Activated naive CD4-positive, alpha-beta T cell treated with anti-CD3 and anti-CD28 coated beads, Interleukin-2, amount 50 U/mL, for 24 hours (primary cell): ENCODE results near the gene RAB8B.

ENCODE experiments used
- H3K27ac Mint-ChIP-seq: one replicate; pipeline ENCODE4 v1.8.0; 2021; ENCODE audit warnings: mild to moderate bottlenecking, mixed read lengths
- H3K27me3 Mint-ChIP-seq: one replicate; pipeline ENCODE4 v1.8.0; 2021; ENCODE audit warnings: mixed read lengths
- H3K36me3 Mint-ChIP-seq: one replicate; pipeline ENCODE4 v1.8.0; 2021; ENCODE audit warnings: mixed read lengths
- H3K4me1 Mint-ChIP-seq: one replicate; pipeline ENCODE4 v1.8.0; 2021; ENCODE audit warnings: mixed read lengths
- H3K4me3 Mint-ChIP-seq: one replicate; pipeline ENCODE4 v1.8.0; 2021; ENCODE audit warnings: mild to moderate bottlenecking, mixed read lengths
- H3K9me3 Mint-ChIP-seq: one replicate; pipeline ENCODE4 v1.8.0; 2021; ENCODE audit warnings: mixed read lengths

RAB8B gene

GRCh38 chr15:63212050-63213004 lies 22.9 kb downstream of the RAB8B start:
- Mint-ChIP-seq H3K36me3 (peaks cover 34% of the 10 kb centered on the region), H3K4me1 (peaks cover 89% of the 10 kb centered on the region)

DNA sequence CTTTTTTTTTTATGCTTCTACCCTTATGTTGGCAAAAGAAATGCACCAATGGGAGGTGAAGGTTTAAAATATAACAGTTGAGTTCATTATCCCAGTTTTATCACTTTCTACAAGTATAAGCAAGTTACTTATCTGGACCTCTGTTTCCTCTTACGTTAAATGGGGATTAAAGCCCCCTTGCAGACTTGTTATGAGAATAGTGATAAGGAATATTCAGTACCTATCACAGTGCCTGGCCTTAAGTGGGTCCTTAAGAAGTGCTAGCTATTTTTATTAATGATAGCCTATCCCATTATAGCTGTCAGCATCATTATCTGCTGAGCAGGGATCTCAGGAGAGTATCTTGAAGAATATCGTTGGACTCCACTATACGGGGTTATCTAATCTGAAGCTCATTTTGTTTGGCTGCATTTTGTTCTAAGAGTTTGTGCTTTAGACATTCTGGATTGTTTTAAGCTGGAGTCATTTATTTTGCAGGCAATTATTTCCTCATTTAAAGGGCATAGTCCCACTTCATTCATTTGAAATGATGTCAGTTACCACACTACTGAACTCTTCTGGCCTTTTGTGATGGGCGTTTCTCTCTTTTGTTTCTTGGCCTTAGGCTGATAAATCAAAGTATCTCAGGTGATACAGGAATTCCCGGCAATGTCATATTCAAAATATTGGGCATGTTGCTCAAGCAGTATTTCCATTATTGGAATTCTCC lies 28.8 kb downstream of the RAB8B start:
- peak overlapping the region; percentile 42 for H3K4me3 Mint-ChIP-seq
- H3K9me3 Mint-ChIP-seq: no peaks in the 10 kb centered on the region
- H3K27me3 Mint-ChIP-seq: no peaks in the 10 kb centered on the region
- H3K27ac Mint-ChIP-seq: peak overlapping the region; percentile 84
- peaks cover 31% of the 10 kb centered on the region for H3K36me3 Mint-ChIP-seq
- H3K4me1 Mint-ChIP-seq: peaks cover 83% of the 10 kb centered on the region

More at GRCh38 chr15:63212050-63213004, 22.9 kb downstream of the RAB8B start:
- H3K27ac Mint-ChIP-seq: peak overlapping the region; percentile 99
- peak overlapping the region; percentile 79 for H3K4me3 Mint-ChIP-seq
- H3K27me3 Mint-ChIP-seq: no peaks in the 10 kb centered on the region
- H3K9me3 Mint-ChIP-seq: peaks cover 7% of the 10 kb centered on the region

DNA sequence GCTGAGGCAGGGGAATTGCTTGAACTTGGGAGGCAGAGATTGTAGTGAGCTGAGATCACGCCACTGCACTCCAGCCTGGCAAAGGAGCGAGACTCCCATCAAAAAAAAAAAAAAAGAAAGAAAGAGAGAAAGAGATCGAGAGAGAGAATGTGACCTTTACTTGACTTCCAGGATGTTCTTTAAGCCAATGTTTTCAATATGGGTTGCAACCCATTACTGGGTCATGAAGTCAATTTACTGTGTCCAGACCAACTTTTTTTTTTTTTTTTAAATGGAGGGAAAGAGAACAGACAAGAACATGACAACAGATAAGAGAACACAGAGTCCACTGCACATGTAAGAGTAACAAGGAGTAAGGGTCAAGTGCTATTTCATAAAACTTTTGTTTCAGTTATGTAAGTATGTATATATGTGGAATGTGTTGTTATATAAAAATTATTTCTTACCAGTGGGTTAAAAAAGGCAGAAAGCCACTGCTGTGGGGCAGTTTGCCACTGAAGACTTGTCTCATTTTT lies 29.8 kb downstream of the RAB8B start:
- H3K36me3 Mint-ChIP-seq: peaks cover 34% of the 10 kb centered on the region
- H3K27me3 Mint-ChIP-seq: no peaks in the 10 kb centered on the region
- peak overlapping the region; percentile 65 for H3K27ac Mint-ChIP-seq
- H3K4me1 Mint-ChIP-seq: peaks cover 80% of the 10 kb centered on the region
- peak overlapping the region; percentile 7 for H3K4me3 Mint-ChIP-seq
- no peaks in the 10 kb centered on the region for H3K9me3 Mint-ChIP-seq

DNA sequence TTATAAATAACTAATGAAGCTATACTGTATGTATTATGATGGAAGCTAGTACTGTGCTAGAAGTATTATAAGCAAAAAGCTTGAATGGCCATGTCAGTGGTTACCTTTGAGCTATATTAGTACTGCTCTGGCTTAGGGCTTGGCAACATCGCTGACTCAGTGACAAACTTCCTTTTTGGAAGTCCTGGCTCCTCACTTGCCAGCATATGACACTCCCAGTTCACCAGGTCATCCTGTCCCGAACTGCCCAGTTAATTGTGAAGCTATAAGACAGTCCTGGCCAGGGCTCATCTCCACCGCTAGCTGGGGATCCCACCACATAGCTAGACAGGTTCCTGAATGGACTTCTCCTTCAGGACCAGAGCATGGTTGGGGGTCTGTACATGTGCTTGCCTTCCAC lies 31.9 kb downstream of the RAB8B start:
- Mint-ChIP-seq H3K36me3 (peaks cover 34% of the 10 kb centered on the region), H3K27ac (peak overlapping the region; percentile 94), H3K27me3 (no peaks in the 10 kb centered on the region), H3K9me3 (no peaks in the 10 kb centered on the region), H3K4me1 (peaks cover 87% of the 10 kb centered on the region), H3K4me3 (no peak overlapping the region)

DNA sequence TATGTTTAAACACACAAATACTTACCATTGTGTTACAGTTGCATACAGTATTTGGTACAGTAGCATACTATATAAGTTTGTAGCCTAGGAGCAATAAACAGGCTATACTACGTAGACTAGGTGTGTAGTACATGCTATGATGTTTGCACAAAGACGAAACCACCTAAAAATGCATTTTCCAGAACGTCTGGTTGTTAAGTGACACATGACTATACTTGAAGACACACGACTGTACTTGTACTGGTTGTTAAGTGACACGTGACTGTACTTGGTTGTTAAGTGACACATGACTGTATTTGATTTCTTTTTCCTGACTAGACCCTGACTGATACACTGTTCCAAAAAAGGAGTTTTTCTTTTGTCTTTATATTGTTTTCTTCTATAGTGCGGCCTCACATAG lies 34.1 kb downstream of the RAB8B start:
- peaks cover 32% of the 10 kb centered on the region for H3K36me3 Mint-ChIP-seq
- H3K27me3 Mint-ChIP-seq: no peaks in the 10 kb centered on the region
- peaks cover 88% of the 10 kb centered on the region for H3K4me1 Mint-ChIP-seq

DNA sequence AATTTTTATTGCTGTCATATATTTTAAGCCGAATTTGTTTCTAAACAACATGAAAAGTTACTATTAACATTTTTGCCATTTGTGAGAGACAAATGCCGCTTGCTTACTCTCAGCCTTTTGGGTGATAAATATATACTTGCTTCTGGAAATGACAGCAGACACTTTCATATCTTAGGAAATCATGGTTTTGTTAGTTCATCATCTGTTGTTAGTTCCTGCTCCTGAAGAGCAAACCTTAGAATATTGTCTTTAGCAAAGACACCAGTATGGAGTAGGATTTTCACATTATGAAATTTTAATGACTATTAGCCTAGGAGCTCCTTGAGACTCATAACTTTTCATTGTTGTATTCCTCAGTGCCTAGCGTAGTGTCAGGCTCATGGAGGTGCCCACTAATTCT lies 36.0 kb downstream of the RAB8B start:
- no peak overlapping the region for H3K4me3 Mint-ChIP-seq
- H3K27me3 Mint-ChIP-seq: no peaks in the 10 kb centered on the region
- no peak overlapping the region for H3K27ac Mint-ChIP-seq
- no peaks in the 10 kb centered on the region for H3K9me3 Mint-ChIP-seq
- H3K36me3 Mint-ChIP-seq: peaks cover 27% of the 10 kb centered on the region
- H3K4me1 Mint-ChIP-seq: peaks cover 86% of the 10 kb centered on the region

More for the DNA sequence above, 34.1 kb downstream of the RAB8B start:
- Mint-ChIP-seq H3K4me3 (no peak overlapping the region), H3K9me3 (no peaks in the 10 kb centered on the region), H3K27ac (no peak overlapping the region)

- H3K4me1 Mint-ChIP-seq: peaks cover 84% of the 10 kb centered on the region
- no peaks in the 10 kb centered on the region for H3K27me3 Mint-ChIP-seq
- no peaks in the 10 kb centered on the region for H3K9me3 Mint-ChIP-seq
- peaks cover 22% of the 10 kb centered on the region for H3K36me3 Mint-ChIP-seq
- peak overlapping the region; percentile 56 for H3K4me3 Mint-ChIP-seq
- peak overlapping the region; percentile 32 for H3K27ac Mint-ChIP-seq
Measured at GRCh38 chr15:63226155-63226883, 36.9 kb downstream of the RAB8B start.

DNA sequence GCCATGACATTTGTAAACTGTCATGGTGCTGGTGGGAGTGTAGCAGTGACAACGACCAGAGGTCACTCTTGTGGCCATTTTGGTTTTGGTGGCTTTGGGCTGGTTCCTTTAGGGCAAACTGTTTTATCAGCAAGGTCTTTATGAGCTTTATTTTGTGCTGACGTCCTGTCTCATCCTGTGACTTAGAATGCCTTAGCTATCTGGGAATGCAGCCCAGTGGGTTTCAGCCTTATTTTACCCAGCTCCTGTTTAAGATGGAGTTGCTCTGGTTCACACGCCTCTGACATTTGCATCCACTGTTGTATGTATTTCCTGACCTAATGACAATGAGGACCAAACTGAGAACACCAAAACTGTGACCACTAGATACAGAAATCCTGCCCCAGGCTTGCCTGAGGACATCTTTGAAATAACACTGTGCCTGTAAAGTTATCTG lies 37.6 kb downstream of the RAB8B start:
- H3K36me3 Mint-ChIP-seq: peaks cover 22% of the 10 kb centered on the region
- H3K4me3 Mint-ChIP-seq: no peak overlapping the region
- no peaks in the 10 kb centered on the region for H3K9me3 Mint-ChIP-seq
- peak overlapping the region; percentile 73 for H3K27ac Mint-ChIP-seq
- no peaks in the 10 kb centered on the region for H3K27me3 Mint-ChIP-seq
- H3K4me1 Mint-ChIP-seq: peaks cover 84% of the 10 kb centered on the region

GRCh38 chr15:63227689-63228088 lies 38.3 kb downstream of the RAB8B start:
- Mint-ChIP-seq H3K36me3 (peaks cover 18% of the 10 kb centered on the region), H3K9me3 (no peaks in the 10 kb centered on the region)

GRCh38 chr15:63231206-63231605 lies 41.8 kb downstream of the RAB8B start:
- Mint-ChIP-seq H3K27me3 (no peaks in the 10 kb centered on the region), H3K4me3 (no peak overlapping the region), H3K36me3 (peaks cover 19% of the 10 kb centered on the region), H3K4me1 (peaks cover 85% of the 10 kb centered on the region), H3K9me3 (no peaks in the 10 kb centered on the region), H3K27ac (peak overlapping the region; percentile 87)

More at GRCh38 chr15:63227689-63228088, 38.3 kb downstream of the RAB8B start:
- Mint-ChIP-seq H3K4me3 (no peak overlapping the region), H3K27ac (peak overlapping the region; percentile 84), H3K4me1 (peaks cover 85% of the 10 kb centered on the region), H3K27me3 (no peaks in the 10 kb centered on the region)

GRCh38 chr15:63231706-63232105 lies 42.3 kb downstream of the RAB8B start:
- H3K27ac Mint-ChIP-seq: peak overlapping the region; percentile 87
- peaks cover 15% of the 10 kb centered on the region for H3K36me3 Mint-ChIP-seq
- H3K4me1 Mint-ChIP-seq: peaks cover 84% of the 10 kb centered on the region
- no peaks in the 10 kb centered on the region for H3K27me3 Mint-ChIP-seq
- H3K4me3 Mint-ChIP-seq: peak overlapping the region; percentile 34
- no peaks in the 10 kb centered on the region for H3K9me3 Mint-ChIP-seq

DNA sequence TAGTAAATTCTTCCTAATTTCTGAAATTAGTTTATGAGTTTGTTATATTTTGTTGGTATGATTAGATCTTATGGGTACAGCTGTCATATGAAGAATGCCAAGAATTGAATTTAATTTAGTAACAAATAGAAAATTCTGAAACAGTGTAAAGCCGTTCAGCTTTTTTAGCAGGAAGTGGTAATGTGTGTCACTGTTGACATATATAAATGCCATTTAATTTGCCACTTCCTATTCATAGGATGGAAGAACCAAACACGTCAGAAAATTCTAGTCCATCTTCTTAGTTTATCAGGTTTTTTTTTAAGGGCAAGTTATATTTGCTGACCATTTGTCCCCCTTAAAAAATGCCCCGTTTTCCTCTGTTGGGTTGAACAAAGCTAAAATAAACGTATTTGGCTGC lies 43.0 kb downstream of the RAB8B start:
- H3K27me3 Mint-ChIP-seq: no peaks in the 10 kb centered on the region
- peak overlapping the region; percentile 47 for H3K4me3 Mint-ChIP-seq
- peaks cover 5% of the 10 kb centered on the region for H3K9me3 Mint-ChIP-seq
- peaks cover 19% of the 10 kb centered on the region for H3K36me3 Mint-ChIP-seq
- peaks cover 84% of the 10 kb centered on the region for H3K4me1 Mint-ChIP-seq
- H3K27ac Mint-ChIP-seq: peak overlapping the region; percentile 56

DNA sequence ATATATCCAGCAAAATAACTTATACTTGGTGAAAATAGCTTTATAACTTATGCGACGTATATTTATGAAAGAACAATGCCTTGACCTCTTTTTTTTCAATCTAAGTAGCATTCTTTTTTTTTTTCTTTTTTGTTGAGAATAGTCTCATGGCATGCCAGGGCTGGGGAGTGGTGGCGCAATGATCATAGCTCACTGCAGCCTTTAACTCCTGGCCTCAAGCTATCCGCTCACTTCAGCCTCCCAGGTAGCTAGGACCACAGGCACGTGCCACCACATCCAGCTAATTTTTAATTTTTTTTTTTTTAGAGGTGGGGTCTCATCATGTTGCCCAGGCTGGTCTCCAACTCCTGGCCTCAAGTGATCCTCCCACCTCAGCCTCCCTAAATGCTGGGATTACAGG lies 43.5 kb downstream of the RAB8B start:
- Mint-ChIP-seq H3K4me1 (peaks cover 84% of the 10 kb centered on the region), H3K27ac (no peak overlapping the region), H3K4me3 (no peak overlapping the region), H3K36me3 (peaks cover 20% of the 10 kb centered on the region), H3K27me3 (no peaks in the 10 kb centered on the region), H3K9me3 (peaks cover 5% of the 10 kb centered on the region)

- Mint-ChIP-seq H3K4me1 (peaks cover 84% of the 10 kb centered on the region), H3K27ac (peak overlapping the region; percentile 35), H3K36me3 (peaks cover 19% of the 10 kb centered on the region), H3K9me3 (peaks cover 5% of the 10 kb centered on the region), H3K27me3 (no peaks in the 10 kb centered on the region), H3K4me3 (peak overlapping the region; percentile 55)
Measured at GRCh38 chr15:63233667-63234423, 44.4 kb downstream of the RAB8B start.
